ENCODE results near the gene IREB2.

DNA sequence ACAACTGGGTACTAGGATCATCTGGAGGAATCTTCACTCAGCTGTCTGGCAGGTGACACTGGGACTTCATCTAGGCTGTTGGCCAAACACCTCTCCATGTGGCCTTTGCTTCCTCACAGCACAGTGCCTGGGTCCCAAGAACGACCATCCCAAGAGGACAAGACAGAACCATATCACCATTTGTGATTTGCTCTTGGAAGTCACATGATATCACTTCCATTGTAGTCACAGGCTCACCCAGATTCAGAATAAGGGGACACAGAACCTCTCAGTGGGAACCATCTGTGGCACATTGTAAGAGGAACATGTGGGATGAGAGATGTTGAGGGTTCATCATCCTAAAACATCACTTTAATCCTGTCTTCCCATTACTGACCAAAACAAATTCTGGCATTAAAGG, 100.3 kb downstream of the IREB2 start:
- TF ChIP-seq CTCF (IDR thresholded peaks at IDR 0.05) (no peak), EP300 (IDR thresholded peaks at IDR 0.05; ENCODE audit: low read depth) (no peak), POLR2A (IDR thresholded peaks at IDR 0.05) (no peak), POLR2AphosphoS5 (IDR thresholded peaks at IDR 0.05) (no peak)
